Left ventricle myocardium inferior (tissue), 1 donor: ENCODE data around the gene BCAR3. TPM values are rescaled to one million over a fixed set of nuclear protein-coding genes. Genes with fewer than 3 reads are reported as not detected.

ENCODE experiments used
- DNase-seq: peaks from one replicate; pipeline ENCODE4 v3.0.0-alpha.2; 2020
- H3K27ac ChIP-seq: fragments of 200-600 bp; replicated peaks from 2 replicates; pipeline ENCODE4 v1.8.0; 2021
- H3K27me3 ChIP-seq: fragments of 200-600 bp; 2 replicates; pipeline ENCODE4 v1.8.0; 2021; ENCODE audit warnings: low read depth
- H3K36me3 ChIP-seq: fragments of 200-600 bp; 2 replicates; pipeline ENCODE4 v1.8.0; 2021
- H3K4me1 ChIP-seq: fragments of 200-600 bp; 2 replicates; pipeline ENCODE4 v1.8.0; 2021
- H3K4me3 ChIP-seq: fragments of 200-600 bp; 2 replicates; pipeline ENCODE4 v1.8.0; 2021; ENCODE audit warnings: mild to moderate bottlenecking, moderate library complexity
- H3K9me3 ChIP-seq: fragments of 200-600 bp; replicated peaks from 2 replicates; pipeline ENCODE4 v1.8.0; 2021
- intact Hi-C: fragments of 100-400 bp; cut with micrococcal nuclease; formaldehyde crosslinking; loops from one replicate; pipeline ENCODE4 v1.11.0; 2022
- total RNA-seq: library from RNA; stranded (reverse); fragmentation: NEBNext Ultra II Directional; extraction: Animal tissue kit (Norgen Biotek cat#: 25700); gene quantifications from one replicate; pipeline ENCODE4 v1.2.1, GENCODE V29; 2021
- TF ChIP-seq, protein P1 (sequence below): fragments of 200-600 bp; IDR thresholded peaks from 2 replicates; pipeline ENCODE4 v1.8.0; 2021; ENCODE audit warnings: antibody characterized with exemption, mild to moderate bottlenecking, borderline replicate concordance
- donor health status: DM: no; HTN: yes; CAD: no; lungs with severe emphysema.

The BCAR3 gene
- total RNA-seq, 1 donor from 2014 or later = 23.5 TPM

DNA sequence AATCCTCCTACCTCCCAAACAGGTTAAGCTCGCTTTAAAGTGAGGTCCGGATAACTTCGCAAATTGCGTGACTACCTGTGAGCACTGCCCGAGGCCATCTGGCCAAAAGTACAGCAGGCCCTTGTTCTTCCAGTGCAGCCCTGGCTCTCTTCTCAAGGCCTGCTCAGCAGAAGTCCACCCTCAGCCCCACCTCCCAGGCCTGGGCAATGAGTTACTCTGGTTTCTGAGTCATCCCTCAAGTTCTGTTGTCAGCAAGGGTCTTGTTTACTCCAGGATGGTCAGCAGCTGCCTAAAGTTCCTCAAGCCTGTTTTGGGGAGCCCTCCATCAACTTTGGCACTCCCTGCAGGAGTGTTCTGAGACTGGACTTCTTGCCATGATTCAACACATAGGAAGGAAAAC is 101.7 kb downstream of the BCAR3 start:
- intact Hi-C loops = no loop called here
- Histone ChIP-seq H3K27ac (peak overlapping the region; percentile 65), H3K4me1 (peaks cover 75% of the 10 kb centered on the region), H3K4me3 (no peak overlapping the region), H3K36me3 (peaks cover 52% of the 10 kb centered on the region), H3K9me3 (no peaks in the 10 kb centered on the region), H3K27me3 (no peaks in the 10 kb centered on the region)
- DNase-seq = peak; percentile 52
- TF ChIP-seq, protein P1, sequence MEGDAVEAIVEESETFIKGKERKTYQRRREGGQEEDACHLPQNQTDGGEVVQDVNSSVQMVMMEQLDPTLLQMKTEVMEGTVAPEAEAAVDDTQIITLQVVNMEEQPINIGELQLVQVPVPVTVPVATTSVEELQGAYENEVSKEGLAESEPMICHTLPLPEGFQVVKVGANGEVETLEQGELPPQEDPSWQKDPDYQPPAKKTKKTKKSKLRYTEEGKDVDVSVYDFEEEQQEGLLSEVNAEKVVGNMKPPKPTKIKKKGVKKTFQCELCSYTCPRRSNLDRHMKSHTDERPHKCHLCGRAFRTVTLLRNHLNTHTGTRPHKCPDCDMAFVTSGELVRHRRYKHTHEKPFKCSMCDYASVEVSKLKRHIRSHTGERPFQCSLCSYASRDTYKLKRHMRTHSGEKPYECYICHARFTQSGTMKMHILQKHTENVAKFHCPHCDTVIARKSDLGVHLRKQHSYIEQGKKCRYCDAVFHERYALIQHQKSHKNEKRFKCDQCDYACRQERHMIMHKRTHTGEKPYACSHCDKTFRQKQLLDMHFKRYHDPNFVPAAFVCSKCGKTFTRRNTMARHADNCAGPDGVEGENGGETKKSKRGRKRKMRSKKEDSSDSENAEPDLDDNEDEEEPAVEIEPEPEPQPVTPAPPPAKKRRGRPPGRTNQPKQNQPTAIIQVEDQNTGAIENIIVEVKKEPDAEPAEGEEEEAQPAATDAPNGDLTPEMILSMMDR = no peak

DNA sequence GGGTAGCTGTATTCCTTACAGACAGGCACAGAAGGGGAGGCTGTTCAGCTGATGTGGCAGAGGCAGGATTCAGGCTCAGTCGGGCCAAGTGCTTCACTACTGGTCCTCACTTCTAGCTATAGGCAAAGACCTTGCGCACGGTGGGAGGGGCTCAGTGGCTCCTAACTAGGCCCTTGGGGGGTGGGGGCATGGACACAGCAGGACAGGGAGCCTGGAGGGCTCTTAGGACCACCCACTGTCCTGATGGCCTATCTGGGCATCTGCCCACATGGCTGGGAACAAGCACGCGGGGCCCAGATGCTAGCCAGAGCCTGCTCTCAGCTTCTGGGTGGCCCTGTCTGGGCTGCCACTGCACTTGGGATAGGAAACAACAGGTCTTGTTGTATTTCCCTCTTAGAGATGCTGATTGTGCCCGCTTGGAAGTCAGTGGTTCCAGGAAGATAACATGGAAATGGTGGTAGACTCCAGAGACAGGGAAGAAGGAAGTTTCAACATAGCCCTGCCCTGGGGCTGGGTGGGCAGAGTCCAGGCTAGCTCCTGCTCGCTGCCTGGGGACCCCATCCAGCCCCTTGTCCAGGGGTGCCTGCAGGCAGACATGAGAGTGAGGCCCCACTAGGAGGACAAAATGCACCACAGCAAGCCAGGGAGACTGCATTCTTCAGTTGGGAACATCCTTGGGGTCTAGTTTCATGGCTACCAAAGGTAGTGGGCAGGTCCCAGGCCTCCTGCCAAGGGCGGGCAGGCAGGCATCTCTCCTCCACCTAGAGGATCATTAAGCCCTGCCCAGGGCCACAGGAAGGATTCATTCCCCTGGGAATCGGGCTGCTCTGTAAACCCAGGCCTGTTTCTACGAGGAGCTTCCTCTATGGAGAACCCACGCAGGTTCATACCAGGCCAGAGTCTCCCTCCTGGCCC is 102.5 kb downstream of the BCAR3 start:
- peak; percentile 12 for DNase-seq
- H3K4me1 ChIP-seq = peaks cover 75% of the 10 kb centered on the region
- intact Hi-C loops = no loop called here
- H3K27me3 ChIP-seq = no peaks in the 10 kb centered on the region
- no peaks in the 10 kb centered on the region for H3K9me3 ChIP-seq
- TF ChIP-seq, protein P1 = no peak
- no peak overlapping the region for H3K4me3 ChIP-seq
- peaks cover 59% of the 10 kb centered on the region for H3K36me3 ChIP-seq
- peak overlapping the region; percentile 65 for H3K27ac ChIP-seq

DNA sequence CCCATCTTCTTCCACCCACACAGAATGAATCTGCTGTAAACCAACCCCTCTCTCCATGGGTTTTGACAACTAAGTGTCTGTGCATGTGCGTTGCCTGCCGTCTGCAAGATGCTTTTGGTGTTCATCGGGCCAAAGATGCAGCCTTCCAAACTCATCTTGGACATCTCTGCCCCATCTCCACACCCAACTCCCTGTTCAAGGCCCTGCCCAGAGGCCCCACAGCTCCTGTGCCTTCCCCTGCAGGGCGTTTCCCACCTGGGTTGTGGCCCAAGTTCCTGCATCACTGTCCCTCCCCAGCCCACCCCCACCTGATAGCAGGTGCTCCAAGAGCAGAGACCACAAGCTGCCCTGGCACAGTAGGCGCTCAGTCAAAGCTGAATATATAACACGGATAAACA is 103.2 kb downstream of the BCAR3 start:
- no peaks in the 10 kb centered on the region for H3K9me3 ChIP-seq
- intact Hi-C loops = no loop called here
- DNase-seq = peak; percentile 12
- peaks cover 75% of the 10 kb centered on the region for H3K4me1 ChIP-seq
- TF ChIP-seq, protein P1 = no peak
- no peaks in the 10 kb centered on the region for H3K27me3 ChIP-seq
- peaks cover 55% of the 10 kb centered on the region for H3K36me3 ChIP-seq
- peak overlapping the region; percentile 11 for H3K27ac ChIP-seq
- H3K4me3 ChIP-seq = no peak overlapping the region

DNA sequence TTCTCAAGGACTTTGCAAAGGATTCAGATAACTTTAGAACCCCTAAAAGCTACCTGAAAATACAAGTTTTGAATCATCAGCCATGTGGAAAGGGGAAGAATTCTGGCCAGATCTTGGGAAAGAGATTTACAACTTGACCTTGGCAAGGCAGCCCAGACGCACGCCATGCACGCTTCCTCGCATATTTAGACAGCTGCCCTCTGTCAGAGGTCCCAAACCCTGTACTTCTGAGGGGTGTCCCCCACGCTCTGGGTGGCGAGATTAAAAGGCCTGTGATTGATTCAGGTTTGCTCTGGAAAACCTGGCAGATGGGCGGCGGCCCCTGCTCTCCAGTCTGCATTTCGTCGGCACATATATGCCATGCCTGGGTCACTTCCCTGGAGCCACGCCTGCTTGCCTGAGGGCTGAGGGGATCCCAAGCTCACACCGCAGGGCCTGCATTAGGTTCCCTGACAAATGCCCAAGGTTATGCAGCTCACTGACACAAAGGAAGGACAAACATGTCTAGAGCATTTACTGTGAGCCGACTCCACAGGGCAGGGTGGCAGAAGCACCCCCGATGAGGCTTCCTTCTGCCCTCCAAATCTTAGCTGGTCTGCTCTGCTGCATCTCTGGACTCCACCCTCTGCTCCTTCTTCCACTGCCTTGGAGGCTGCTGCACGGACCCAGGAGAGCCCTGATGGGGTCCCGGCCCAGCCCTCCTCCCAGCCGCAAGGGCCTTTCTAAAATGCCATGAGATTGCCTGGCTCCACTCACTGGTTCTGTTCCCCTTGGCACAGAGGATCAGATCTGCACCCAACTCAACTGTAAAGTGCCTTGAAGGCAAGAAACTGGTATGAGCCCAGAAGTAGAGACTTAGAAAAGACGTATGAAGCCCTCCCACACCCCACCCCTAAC is 103.9 kb downstream of the BCAR3 start:
- Histone ChIP-seq H3K27ac (peak overlapping the region; percentile 11), H3K36me3 (peaks cover 49% of the 10 kb centered on the region), H3K4me3 (no peak overlapping the region), H3K9me3 (no peaks in the 10 kb centered on the region), H3K27me3 (no peaks in the 10 kb centered on the region), H3K4me1 (peaks cover 74% of the 10 kb centered on the region)
- peak; percentile 11 for DNase-seq
- TF ChIP-seq, protein P1 = no peak
- intact Hi-C loops = no loop called here

DNA sequence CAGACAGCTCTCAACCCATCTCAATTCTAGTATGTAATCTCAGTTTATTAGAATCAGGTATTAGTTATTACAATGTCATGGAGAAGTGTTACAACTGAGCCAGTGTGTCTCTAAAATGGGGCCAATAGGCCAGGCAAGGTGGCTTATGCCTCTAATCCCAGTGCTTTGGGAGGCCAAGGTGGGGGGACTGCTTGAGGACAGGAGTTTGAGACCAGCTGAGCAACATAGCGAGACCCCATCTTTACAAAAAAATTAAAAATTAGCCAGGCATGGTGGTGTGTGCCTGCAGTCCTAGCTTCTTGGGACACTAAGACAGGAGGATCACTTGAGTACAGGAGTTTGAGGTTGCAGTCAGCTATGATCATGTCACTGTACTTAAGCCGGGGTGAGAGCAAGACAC is 104.9 kb downstream of the BCAR3 start:
- Histone ChIP-seq H3K9me3 (no peaks in the 10 kb centered on the region), H3K4me3 (no peak overlapping the region), H3K36me3 (peaks cover 49% of the 10 kb centered on the region), H3K27me3 (no peaks in the 10 kb centered on the region), H3K4me1 (peaks cover 69% of the 10 kb centered on the region), H3K27ac (peak overlapping the region; percentile 75)
- intact Hi-C loops = no loop called here
- TF ChIP-seq, protein P1 = no peak
- no peak for DNase-seq
